Adrenal gland (tissue), 12 donors: Measurements from ENCODE around the gene TEX36. TPM values are rescaled to one million over a fixed set of nuclear protein-coding genes. Genes with fewer than 3 reads are reported as not detected.

Experiments
- DNase-seq, 7 donors: peaks; one replicate each; pipeline ENCODE4 v3.0.0-alpha.2; 2019 to 2020
- H3K27ac ChIP-seq, 5 donors: fragments of 200-600 bp; sonication (generic) in 4 of 5; 1 replicate in 3 of 5; 2 replicates in 2 of 5; pipeline versions ENCODE4 v1.5.1 to v1.8.0; 2016 to 2020; ENCODE audit warnings: mild to moderate bottlenecking in 1 of 5
- H3K27me3 ChIP-seq: fragments of 200-600 bp; 2 replicates; pipeline ENCODE4 v1.8.0; 2021
- H3K36me3 ChIP-seq, 2 donors: fragments of 200-600 bp; replicated peaks in 1 of 2; 1 replicate in 1 of 2; 2 replicates in 1 of 2; pipeline versions ENCODE4 v1.5.1 to v1.8.0; 2018 to 2022
- H3K4me1 ChIP-seq, 2 donors: fragments of 200-600 bp; replicated peaks in 1 of 2; 1 replicate in 1 of 2; 2 replicates in 1 of 2; pipeline versions ENCODE4 v1.5.1 to v1.8.0; 2018 to 2021
- H3K4me3 ChIP-seq, 4 donors: fragments of 200-600 bp; sonication (generic) in 3 of 4; one replicate each; pipeline ENCODE4 v1.5.1; 2016 to 2018
- H3K9me3 ChIP-seq, 3 donors: fragments of 200-600 bp; sonication (generic) in 1 of 3; replicated peaks in 1 of 3; 1 replicate in 2 of 3; 2 replicates in 1 of 3; pipeline versions ENCODE4 v1.5.1 to v1.8.0; 2016 to 2021
- POLR2A ChIP-seq, 2 donors: fragments of 450-650 bp; IDR thresholded peaks; one replicate each; pipeline ENCODE4 v1.6.1; 2017; ENCODE audit warnings: antibody characterized with exemption in 2 of 2, mild to moderate bottlenecking in 2 of 2, moderate library complexity in 1 of 2
- WGBS, 4 donors: extraction: QIAGEN DNeasy Blood & Tissue Kit in 2 of 4; methylation state at CpG; one replicate each; pipeline versions ENCODE4 v1.1.5 to v1.1.7; 2013 to 2017; 5-methylcytosine and 5-hydroxymethylcytosine counted together
- intact Hi-C, 2 donors: fragments of 100-400 bp; cut with DNase I; formaldehyde crosslinking; loops; one replicate each; pipeline versions ENCODE4 v1.14.1 to v1.15.0; 2022 to 2023
- polyA plus RNA-seq, 3 donors: library from polyadenylated mRNA; stranded (reverse); fragments of 200-250 nt in 2 of 3; fragments of 350-450 nt in 1 of 3; fragmentation: Illumina TruSeq in 1 of 3; extraction: RNeasy Lipid Tissue Mini Kit (QIAGEN cat#74804) in 1 of 3; gene quantifications; one replicate each; pipeline ENCODE4 v1.2.3, GENCODE V29; 2013 to 2014
- total RNA-seq, 9 donors: library from RNA; depleted of rRNA in 4 of 9; stranded (reverse); fragments of >200 nt in 4 of 9; fragments of 120-200 nt in 1 of 9; fragmentation: NEBNext Ultra II Directional in 1 of 9; extraction: Animal tissue kit (Norgen Biotek cat#: 25700) in 1 of 9; gene quantifications; one replicate each; pipeline versions ENCODE4 v1.1.0 to v1.2.4, GENCODE V29; 2013 to 2023
- TF ChIP-seq, protein P1 (sequence below), 6 experiments: fragments of 450-650 bp in 4 of 6; fragments of 200-600 bp in 2 of 6; sonication (generic) in 1 of 6; IDR thresholded peaks; 1 replicate in 5 of 6; 2 replicates in 1 of 6; pipeline versions ENCODE4 v1.5.1 to v1.8.0; 2016 to 2021; ENCODE audit warnings: antibody characterized with exemption in 6 of 6, mild to moderate bottlenecking in 2 of 6, moderate library complexity in 1 of 6
- donor health status: healthy with polysubstance abuse.
- donor health status: Bipolar disorder and iron deficiency.
- donor health status: DM: yes; HTN: yes; CAD: no.
- donor health status: DM: no; HTN: no; CAD: no.
- donor health status: DM: no; HTN: no; CAD: no.
- donor health status: DM: yes; HTN: yes; CAD: no.

The TEX36 gene
- total and polyA plus RNA-seq, 12 donors: not detected

DNA sequence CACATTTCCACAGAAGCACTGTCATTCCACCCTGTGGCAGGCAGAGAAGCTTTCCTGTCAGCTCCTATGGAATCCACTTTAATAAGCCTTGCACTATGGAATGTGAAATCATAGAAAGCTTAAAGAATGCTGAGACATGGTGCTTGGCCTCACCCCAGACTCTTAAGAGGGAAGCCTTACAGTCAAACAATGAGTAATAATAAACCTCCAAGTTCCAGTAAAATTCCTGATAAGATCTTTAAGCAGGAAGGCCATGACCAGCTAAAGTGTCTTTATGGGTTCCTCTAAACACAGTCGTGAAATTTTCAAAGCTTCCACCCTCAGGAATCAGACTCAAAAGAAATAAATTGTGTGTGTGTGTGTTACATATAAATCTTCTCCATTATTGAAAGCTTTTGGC is 11.9 kb upstream of the TEX36 start:
- no peaks in the 10 kb centered on the region for H3K27me3 ChIP-seq
- intact Hi-C loops: no loop called here
- WGBS, 4 donors: 41 to 67% (median 50%) methylated on average over 1 of the region's 1 CpG

GRCh38 chr10:125693524-125693847 is 10.5 kb upstream of the TEX36 start:
- intact Hi-C loops: no loop called here
- 81 to 94% (median 85%) methylated on average over 2 of the region's 2 CpGs for WGBS, 4 donors
- Histone ChIP-seq H3K9me3 (no peaks in the 10 kb centered on the region), H3K27ac (no peak overlapping the region), H3K4me1 (no peaks in the 10 kb centered on the region), H3K4me3 (no peak overlapping the region), H3K36me3 (no peaks in the 10 kb centered on the region), H3K27me3 (no peaks in the 10 kb centered on the region)
- DNase-seq: no peak
- TF ChIP-seq, protein P1, sequence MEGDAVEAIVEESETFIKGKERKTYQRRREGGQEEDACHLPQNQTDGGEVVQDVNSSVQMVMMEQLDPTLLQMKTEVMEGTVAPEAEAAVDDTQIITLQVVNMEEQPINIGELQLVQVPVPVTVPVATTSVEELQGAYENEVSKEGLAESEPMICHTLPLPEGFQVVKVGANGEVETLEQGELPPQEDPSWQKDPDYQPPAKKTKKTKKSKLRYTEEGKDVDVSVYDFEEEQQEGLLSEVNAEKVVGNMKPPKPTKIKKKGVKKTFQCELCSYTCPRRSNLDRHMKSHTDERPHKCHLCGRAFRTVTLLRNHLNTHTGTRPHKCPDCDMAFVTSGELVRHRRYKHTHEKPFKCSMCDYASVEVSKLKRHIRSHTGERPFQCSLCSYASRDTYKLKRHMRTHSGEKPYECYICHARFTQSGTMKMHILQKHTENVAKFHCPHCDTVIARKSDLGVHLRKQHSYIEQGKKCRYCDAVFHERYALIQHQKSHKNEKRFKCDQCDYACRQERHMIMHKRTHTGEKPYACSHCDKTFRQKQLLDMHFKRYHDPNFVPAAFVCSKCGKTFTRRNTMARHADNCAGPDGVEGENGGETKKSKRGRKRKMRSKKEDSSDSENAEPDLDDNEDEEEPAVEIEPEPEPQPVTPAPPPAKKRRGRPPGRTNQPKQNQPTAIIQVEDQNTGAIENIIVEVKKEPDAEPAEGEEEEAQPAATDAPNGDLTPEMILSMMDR (IDR thresholded peaks at IDR 0.05): no peak
- no peak for TF ChIP-seq POLR2A (IDR thresholded peaks at IDR 0.05)

More for the DNA sequence above, 11.9 kb upstream of the TEX36 start:
- no peaks in the 10 kb centered on the region for H3K36me3 ChIP-seq
- no peak for TF ChIP-seq POLR2A (IDR thresholded peaks at IDR 0.05)
- TF ChIP-seq, protein P1 (IDR thresholded peaks at IDR 0.05): no peak
- no peak for DNase-seq
- no peak overlapping the region for H3K4me3 ChIP-seq
- H3K27ac ChIP-seq: no peak overlapping the region
- no peaks in the 10 kb centered on the region for H3K9me3 ChIP-seq
- H3K4me1 ChIP-seq: no peaks in the 10 kb centered on the region

DNA sequence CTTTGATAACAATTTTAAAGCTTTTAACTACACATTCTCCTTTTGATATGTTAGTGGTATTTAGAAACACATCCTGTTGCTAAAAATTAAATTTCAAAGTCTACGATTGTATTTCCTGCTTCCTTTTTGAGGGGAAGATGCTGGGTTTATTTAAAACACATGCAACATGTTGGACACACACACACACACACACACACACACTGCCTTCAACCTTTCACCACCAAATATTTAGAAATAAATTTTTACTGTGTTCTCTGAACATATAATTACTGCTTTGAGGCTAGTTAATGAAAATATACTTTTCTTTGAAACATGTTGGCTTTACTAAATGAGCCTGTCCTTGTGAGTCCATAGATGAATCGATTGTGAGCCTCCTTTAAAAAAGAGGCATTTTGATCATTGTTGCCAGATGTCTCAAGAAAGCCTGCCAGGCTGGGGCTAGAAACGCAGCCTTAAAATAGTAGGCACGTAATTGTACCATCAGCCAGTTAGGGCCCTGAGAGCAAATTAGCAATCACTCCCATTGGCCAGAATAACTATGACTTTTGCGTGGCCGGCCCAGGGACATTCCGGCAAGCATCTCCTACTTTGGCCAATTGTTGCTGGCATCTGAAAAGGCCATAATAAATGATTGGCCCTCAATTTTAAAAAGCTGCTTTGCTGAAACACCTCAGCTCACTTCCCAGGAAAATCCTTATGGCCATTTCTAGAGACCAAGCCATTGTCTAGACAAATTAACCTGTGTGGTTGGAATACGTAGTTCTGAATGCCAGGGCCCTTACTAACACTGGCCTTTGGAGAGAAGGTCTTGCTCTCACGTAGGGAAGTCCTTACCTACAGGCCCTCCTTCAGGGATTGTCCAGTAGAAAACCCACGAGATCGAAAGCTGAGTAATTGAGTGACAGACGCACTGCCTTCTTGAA is 9.9 kb upstream of the TEX36 start:
- Histone ChIP-seq H3K4me3 (no peak overlapping the region), H3K4me1 (no peaks in the 10 kb centered on the region), H3K27me3 (no peaks in the 10 kb centered on the region), H3K27ac (no peak overlapping the region), H3K9me3 (no peaks in the 10 kb centered on the region), H3K36me3 (no peaks in the 10 kb centered on the region)
- DNase-seq: no peak
- WGBS, 4 donors: 79 to 84% (median 82%) methylated on average over 12 of the region's 12 CpGs
- intact Hi-C loops: no loop called here
- TF ChIP-seq, protein P1 (IDR thresholded peaks at IDR 0.05): no peak
- TF ChIP-seq POLR2A (IDR thresholded peaks at IDR 0.05): no peak

DNA sequence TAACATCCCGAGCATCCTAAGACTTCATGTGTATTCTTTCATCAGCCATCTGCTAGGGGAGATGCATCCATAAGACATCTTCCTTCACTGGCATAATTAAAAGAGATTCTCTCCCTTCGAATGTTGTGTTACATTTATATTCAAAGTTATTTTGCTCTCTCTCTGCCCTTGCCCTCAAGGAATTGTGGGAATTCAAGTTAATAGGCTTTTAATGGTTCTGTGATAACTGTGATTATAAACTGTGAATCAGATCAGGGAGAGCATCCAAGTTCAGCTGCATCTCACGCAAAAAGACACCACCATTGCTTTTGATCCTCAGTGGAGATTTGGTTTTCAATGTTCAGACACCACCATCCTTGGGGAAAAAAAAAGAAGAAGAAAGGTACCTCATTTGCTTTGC is 9.2 kb upstream of the TEX36 start:
- intact Hi-C loops: no loop called here
- no peak for DNase-seq

More for the DNA sequence above, 9.2 kb upstream of the TEX36 start:
- Histone ChIP-seq H3K27me3 (no peaks in the 10 kb centered on the region), H3K4me1 (no peaks in the 10 kb centered on the region), H3K36me3 (no peaks in the 10 kb centered on the region), H3K4me3 (no peak overlapping the region), H3K9me3 (no peaks in the 10 kb centered on the region), H3K27ac (no peak overlapping the region)
- 51 to 66% (median 64%) methylated on average over 3 of the region's 3 CpGs for WGBS, 4 donors
- no peak for TF ChIP-seq POLR2A (IDR thresholded peaks at IDR 0.05)
- TF ChIP-seq, protein P1 (IDR thresholded peaks at IDR 0.05): no peak
